Coronary artery (tissue), 2 donors: ENCODE measurements around the gene ATAT1.
"Not testable (repeated sequence)": the region's sequence is repeated elsewhere in the genome, so short reads cannot be mapped to it uniquely, and the experiment has no call there.

Experiments used
- DNase-seq: peaks from one replicate; pipeline ENCODE4 v3.0.0-alpha.2; 2017; ENCODE audit warnings: low spot score
- H3K27ac ChIP-seq, 2 donors: fragments of 200-600 bp; sonication (generic); one replicate each; pipeline ENCODE4 v1.5.1; 2016 to 2019
- H3K4me3 ChIP-seq: fragments of 200-600 bp; sonication (generic); 2 replicates; pipeline ENCODE4 v1.5.1; 2016; ENCODE audit warnings: mild to moderate bottlenecking, moderate library complexity
- CTCF ChIP-seq: fragments of 200-600 bp; sonication (generic); IDR thresholded peaks from one replicate; pipeline ENCODE4 v1.5.1; 2019; ENCODE audit warnings: antibody characterized with exemption

Gene ATAT1

GRCh38 chr6:30647242-30648116 is 20.8 kb downstream of the ATAT1 start:
- no peak for TF ChIP-seq CTCF
- H3K27ac ChIP-seq: peak overlapping the region; percentile 70 to 96
- DNase-seq: peak; percentile 76
- peak overlapping the region; percentile 100 for H3K4me3 ChIP-seq

- Histone ChIP-seq H3K27ac (no peak overlapping the region), H3K4me3 (no peak overlapping the region)
- no peak for TF ChIP-seq CTCF
- no peak for DNase-seq
Measured at GRCh38 chr6:30651143-30651542, 24.5 kb downstream of the ATAT1 start.

GRCh38 chr6:30654798-30655742 is 28.4 kb downstream of the ATAT1 start:
- no peak for DNase-seq
- Histone ChIP-seq H3K4me3 (no peak overlapping the region), H3K27ac (no peak overlapping the region)
- TF ChIP-seq CTCF: no peak

- DNase-seq: no peak
- TF ChIP-seq CTCF: no peak
- H3K4me3 ChIP-seq: no peak overlapping the region
- H3K27ac ChIP-seq: no peak overlapping the region
Measured at GRCh38 chr6:30655743-30656094, 29.0 kb downstream of the ATAT1 start.

- no peak for TF ChIP-seq CTCF
- no peak for DNase-seq
- Histone ChIP-seq H3K27ac (no peak overlapping the region), H3K4me3 (no peak overlapping the region)
Measured at GRCh38 chr6:30656513-30656912, 29.8 kb downstream of the ATAT1 start.

- DNase-seq: no peak
- Histone ChIP-seq H3K27ac (no peak overlapping the region), H3K4me3 (no peak overlapping the region)
- no peak for TF ChIP-seq CTCF
Measured at GRCh38 chr6:30657454-30657853, 30.8 kb downstream of the ATAT1 start.

GRCh38 chr6:30657922-30658321 is 31.2 kb downstream of the ATAT1 start:
- not testable (repeated sequence) for H3K4me3 ChIP-seq, DNase-seq, H3K27ac ChIP-seq
